GM18873 (cell line): ENCODE measurements around the gene TMBIM6.
"Not testable (repeated sequence)": the region's sequence is repeated elsewhere in the genome, so short reads cannot be mapped to it uniquely, and the experiment has no call there.

Experiments
- ATAC-seq: cut with Tn5 transposase; IDR thresholded peaks from one replicate; pipeline ENCODE4 v1.9.1; 2021; ENCODE audit warnings: mild to moderate bottlenecking, moderate library complexity, moderate number of reproducible peaks; ENCODE audit not compliant: unreplicated experiment, low FRiP score

The TMBIM6 gene

DNA sequence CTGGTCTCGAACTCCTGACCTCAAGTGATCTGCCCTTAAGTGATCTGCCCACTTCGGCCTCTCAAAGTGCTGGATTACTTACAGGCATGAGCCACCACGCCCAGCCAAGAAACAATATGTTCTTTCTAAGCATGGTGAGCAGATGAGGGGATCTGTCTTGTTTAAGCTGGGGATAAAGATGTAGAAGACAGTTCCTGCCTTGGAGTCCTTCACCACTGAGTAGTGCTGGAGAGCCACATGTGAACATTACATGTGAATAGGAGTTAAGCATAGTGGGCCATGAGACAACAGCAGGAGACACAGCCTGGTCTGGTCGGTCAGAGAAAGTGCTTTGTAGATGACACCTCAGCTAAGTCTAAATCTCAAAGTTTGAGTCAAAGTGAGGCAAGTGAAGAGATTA, 26.0 kb downstream of the TMBIM6 start:
- ATAC-seq, result no peak

DNA sequence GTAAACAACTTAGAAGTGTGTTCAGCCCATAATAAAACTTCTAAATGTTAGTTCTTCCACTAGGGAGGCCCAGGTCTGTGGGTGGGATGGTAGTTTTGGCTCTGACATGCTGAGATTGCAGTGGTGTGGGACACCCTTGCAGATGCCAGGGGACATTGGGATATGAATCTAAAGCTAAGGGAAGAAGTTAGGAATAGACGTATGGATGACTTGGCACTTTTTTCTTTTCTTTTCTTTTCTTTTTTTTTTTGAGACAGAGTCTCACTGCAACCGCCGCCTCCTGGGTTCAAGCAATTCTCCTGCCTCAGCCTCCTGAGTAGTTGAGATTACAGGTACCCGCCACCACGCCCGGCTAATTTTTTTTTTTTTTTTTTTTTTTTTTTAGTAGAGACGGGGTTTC, 31.7 kb downstream of the TMBIM6 start:
- ATAC-seq, result not testable (repeated sequence)

- ATAC-seq, result no peak
Observed at GRCh38 chr12:49776413-49776812, 35.1 kb downstream of the TMBIM6 start.

DNA sequence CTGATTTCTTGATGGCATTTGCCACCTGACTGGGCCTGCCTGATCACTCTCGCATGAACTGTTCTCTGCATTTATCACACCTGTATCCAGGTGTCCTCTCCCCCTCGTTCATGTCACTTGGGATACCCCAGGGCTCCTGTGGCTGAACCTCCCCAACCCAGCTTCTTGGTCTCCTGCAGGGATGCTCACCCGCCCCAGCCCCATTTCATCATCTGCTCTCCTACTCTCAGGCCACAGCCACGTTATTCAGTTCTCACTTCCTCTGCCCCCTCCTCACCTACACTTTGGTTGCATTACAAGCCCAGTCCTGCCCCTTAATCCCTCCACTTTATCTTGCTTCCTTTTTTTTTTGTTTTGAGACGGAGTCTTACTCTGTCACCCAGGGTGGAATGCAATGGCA, 35.5 kb downstream of the TMBIM6 start:
- ATAC-seq, result no peak

GRCh38 chr12:49777341-49777740, 36.0 kb downstream of the TMBIM6 start:
- ATAC-seq, result no peak

DNA sequence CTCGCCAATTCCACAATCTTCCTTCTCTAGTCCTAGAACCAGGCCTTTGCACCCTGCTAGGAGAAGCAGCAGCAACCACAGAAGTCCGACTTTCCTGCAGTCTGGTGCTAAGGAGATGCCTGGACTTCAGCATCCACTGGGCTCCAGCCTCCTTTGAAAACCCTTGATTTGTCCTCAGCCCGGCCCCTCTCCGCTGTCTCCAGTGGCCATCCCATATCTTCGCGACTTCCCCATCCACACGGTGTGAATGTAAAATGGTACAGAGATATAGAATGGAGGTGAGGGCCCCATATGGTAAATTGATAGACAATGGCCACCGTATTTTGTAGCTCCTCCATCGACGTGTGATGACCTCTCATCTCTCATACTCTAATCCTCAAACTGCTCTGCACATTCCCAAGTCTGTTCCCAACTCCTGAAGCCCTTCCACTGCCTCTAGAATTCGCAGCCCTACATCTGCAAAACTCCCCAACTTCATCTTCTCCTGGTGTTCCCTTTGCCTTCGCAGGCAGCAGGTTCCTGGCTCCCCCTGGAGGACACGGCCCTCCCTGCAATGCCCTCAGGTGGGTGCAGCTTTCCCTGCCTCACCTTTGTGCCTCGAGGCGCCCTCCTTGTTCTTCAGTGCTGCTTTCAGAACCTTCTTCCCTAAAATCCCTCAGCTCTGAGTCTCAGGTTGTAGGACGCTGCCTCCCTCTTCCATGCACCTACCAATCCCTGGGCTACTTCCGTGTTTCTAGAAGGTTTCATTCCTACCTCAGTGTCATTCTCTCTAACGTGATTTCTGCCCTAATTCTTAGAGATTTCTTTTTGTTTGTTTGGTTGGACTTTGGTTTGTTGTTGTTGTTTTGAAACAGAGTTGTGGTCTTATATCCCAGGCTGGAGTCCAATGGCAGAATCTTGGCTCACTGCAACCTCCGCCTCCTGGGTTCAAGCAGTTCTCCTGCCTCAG, 36.7 kb downstream of the TMBIM6 start:
- no peak for ATAC-seq

DNA sequence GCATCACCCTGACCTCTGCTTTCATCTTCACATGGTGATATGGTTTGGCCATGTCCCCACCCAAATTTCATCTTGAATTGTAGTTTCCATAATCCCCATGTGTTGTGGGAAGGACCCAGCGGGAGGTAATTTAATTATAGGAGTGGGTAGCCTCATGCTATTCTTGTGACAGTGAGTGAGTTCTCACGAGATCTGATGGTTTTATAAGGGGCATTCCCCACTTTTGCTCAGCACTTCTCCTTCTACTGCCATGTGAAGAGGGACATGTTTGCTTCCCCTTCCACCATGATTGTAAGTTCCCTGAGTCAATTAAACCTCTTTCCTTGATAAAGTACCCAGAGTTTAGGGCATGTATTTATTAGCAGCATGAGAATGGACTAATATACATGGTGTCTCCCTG, 38.2 kb downstream of the TMBIM6 start:
- no peak for ATAC-seq

DNA sequence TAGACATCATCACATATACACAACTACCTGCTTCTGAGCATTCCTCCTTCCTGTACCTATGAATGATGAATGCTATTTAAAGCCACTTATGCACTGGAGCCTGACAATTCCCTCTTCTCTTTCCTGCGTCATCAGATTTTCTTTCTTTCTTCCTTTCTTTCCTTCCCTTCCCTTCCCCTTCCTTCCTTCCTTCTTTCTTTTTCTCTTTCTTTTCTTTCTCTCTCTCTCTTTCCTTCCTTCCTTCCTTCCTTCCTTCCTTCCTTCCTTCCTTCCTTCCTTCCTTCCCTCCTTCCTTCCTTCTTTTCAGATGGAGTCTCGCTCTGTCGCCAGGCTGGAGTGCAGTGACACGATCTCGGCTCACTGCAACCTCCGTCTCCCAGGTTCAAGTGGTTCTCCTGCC, 39.6 kb downstream of the TMBIM6 start:
- not testable (repeated sequence) for ATAC-seq

- no peak for ATAC-seq
Observed at GRCh38 chr12:49783917-49784676, 42.7 kb downstream of the TMBIM6 start.

DNA sequence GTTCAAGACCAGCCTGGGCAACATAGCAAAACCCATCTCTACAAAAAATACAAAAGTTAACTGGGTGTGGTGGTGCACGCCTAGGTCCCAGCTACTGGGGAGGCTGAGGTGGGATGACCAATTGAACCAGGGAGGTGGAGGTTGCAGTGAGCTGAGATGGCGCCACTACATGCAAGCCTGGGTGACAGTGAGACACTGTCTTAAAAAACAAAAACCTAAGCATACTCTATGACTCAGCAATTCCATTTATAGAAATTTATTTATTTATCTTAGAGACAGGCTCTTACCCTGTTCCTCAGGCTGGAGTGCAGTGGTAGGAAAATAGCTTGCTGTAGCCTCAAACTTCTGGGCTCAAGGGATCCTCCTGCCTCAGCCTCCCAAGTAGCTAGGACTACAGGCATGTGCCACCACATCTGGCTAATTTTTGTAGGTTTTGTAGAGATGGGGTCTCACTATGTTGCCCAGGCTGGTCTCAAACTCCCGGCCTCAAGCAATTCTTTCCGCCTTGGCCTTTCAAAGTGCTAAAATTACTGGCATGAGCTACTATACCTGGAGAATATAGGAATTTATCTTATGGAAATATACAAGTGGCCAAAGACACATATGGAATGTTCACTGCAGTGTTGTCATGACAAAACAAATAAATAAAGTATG, 43.5 kb downstream of the TMBIM6 start:
- no peak for ATAC-seq

DNA sequence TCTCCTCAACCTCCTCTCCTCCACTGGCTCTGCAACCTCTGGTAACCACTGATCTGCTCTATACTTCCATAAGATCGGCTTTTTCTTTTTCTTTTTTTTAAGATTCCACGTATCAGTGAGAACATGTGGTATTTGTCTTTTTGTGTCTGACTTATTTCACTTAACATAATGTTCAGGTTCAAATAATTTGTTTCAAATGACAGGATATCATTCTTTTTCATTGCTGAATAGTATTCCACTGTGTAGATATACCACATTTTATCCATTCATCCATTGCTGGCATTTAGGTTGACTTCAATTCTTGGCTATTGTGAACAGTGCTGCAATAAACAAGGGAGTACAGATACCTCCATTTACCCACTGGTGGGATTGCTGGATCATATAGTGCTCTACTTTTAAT, 46.3 kb downstream of the TMBIM6 start:
- ATAC-seq, result no peak

- no peak for ATAC-seq
Observed at GRCh38 chr12:49789992-49790391, 48.6 kb downstream of the TMBIM6 start.

- ATAC-seq, result no peak
Observed at GRCh38 chr12:49790741-49791555, 49.6 kb downstream of the TMBIM6 start.

GRCh38 chr12:49791700-49792099, 50.3 kb downstream of the TMBIM6 start:
- ATAC-seq, result no peak

DNA sequence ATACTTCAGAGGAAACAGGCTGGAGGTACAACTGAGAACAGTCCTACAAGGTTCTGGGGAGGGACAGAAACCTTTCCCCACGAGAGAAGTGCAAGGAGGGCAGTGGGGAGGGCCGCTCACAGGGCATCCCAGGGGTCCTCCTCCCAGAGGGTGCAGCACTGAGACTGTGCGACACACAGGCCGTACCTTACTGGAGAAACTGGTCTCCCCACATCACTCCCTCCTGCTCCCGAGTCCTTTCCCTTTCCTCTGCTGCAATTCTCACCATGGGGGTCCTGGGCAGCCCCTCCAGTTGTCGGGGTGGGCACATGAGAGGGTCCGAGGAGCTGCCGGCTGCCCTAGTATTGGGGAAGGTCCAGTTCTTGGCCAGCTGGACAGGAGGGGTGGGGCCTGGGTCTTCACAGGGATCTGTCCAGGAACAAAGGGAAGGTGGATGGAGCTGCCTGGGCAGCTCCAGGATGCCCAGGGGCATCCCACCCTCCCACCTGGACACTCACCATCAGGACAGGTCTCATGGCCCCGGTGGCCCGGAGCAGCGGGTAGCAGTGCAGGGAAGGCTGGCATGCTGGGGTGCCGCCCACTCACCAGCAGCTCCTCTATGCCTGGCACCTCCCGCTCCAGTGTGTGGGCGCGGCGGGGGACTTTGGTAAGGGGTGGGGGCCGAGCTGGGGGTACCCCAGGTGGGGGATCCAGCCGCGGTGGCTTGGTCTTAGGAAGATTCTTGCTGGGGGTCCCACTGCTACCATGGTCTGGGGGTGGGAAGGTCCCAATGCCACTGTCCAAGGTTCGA, 51.0 kb downstream of the TMBIM6 start:
- no peak for ATAC-seq

DNA sequence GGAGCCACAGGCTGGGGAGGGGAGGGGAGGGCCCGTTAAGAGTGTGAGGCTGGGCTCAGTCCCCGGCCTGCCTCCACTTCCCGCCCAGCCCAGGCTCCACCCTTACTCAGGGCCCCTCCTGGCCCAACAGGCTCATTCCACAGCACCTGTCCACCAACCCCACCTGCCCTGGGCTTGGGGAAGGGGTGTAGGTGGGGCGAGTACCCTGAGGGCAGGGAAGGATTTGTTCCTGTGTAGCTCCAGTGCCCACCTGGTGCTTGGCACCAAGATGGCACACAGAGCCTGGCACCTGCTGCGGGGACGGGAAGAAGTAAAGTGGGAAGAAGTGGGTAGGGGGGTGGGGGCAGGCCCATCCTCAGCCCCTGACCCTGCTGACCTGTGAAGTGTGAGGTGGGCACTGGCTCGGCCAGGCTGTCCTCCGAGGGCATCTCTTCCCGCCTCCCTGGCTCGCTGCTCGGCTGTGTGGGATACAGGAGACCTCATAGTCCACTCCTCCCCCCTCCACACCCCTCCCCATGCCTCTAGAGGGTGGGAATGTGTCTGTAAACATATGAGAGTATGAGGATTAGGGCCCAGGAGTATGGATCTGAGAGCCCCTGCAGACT, 51.7 kb downstream of the TMBIM6 start:
- no peak for ATAC-seq

- no peak for ATAC-seq
Observed at GRCh38 chr12:49793620-49794019, 52.3 kb downstream of the TMBIM6 start.

DNA sequence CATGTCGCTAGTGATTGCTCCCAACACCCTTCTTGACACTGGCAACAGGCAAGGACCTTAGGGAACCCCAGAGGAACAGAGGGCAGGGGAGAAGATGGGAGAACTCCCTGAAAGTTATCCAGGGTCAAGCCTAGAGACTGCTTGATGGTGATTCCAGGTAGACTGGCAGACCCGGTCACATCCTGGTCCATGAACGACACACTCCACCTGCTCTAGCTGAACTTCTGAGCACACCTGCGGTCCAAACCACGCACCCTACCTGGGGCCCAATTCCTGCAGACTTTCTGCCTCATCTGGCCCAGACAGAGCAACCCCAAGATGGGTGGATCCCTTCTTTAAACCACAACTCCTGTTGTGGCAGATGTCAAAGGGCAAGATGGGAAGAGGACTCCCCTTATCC, 52.7 kb downstream of the TMBIM6 start:
- ATAC-seq, result no peak
